GM18526 (cell line): ENCODE data around the gene REEP6.

Experiments used
- POLR2A ChIP-seq: IDR thresholded peaks from 3 replicates; pipeline ENCODE4 v1.6.1; 2011; ENCODE audit not compliant: insufficient read length; ENCODE audit errors: extremely low read depth

Gene REEP6

GRCh38 chr19:1474011-1474764 is 16.8 kb upstream of the REEP6 start:
- TF ChIP-seq POLR2A, result no peak

- TF ChIP-seq POLR2A, result no peak
These were observed 16.1 kb upstream of the REEP6 start for GRCh38 chr19:1474765-1475351.

GRCh38 chr19:1475751-1476437 is 15.1 kb upstream of the REEP6 start:
- TF ChIP-seq POLR2A, result no peak

GRCh38 chr19:1478934-1479707 is 11.9 kb upstream of the REEP6 start, which contains the start of gene C19orf25:
Gene C19orf25 (minus strand): TSS chr19:1479215. CDS start chr19:1478903, 312 bp downstream.
- peak; percentile 92 for TF ChIP-seq POLR2A

- TF ChIP-seq POLR2A, result no peak
These were observed 9.6 kb upstream of the REEP6 start for GRCh38 chr19:1481224-1481892.

GRCh38 chr19:1481893-1482360 is 9.1 kb upstream of the REEP6 start:
- TF ChIP-seq POLR2A, result no peak

- TF ChIP-seq POLR2A, result no peak
These were observed 8.4 kb upstream of the REEP6 start for GRCh38 chr19:1482361-1483130.

- TF ChIP-seq POLR2A, result no peak
These were observed 7.6 kb upstream of the REEP6 start for GRCh38 chr19:1483131-1483978.

GRCh38 chr19:1483979-1484428 is 7.0 kb upstream of the REEP6 start:
- TF ChIP-seq POLR2A, result no peak

GRCh38 chr19:1486720-1487575 is 4.0 kb upstream of the REEP6 start:
- no peak for TF ChIP-seq POLR2A

GRCh38 chr19:1487576-1488281 is 3.3 kb upstream of the REEP6 start:
- no peak for TF ChIP-seq POLR2A

- TF ChIP-seq POLR2A, result no peak
These were observed 2.7 kb upstream of the REEP6 start for GRCh38 chr19:1488282-1488601.
